K562 (cell line): ENCODE data around the gene GALNT9. TPM values are rescaled to one million over a fixed set of nuclear protein-coding genes. Genes with fewer than 3 reads are reported as not detected.

Experiments
- FOSL1 ChIP-seq: fragments of 200-800 bp; sonication (Bioruptor generic); conservative IDR thresholded peaks from 2 replicates; pipeline ENCODE4 v1.6.1; 2016; ENCODE audit warnings: missing genetic modification characterization, missing compliant biosample characterization
- FOXO4 ChIP-seq: fragments of 450-650 bp; formaldehyde crosslinking; IDR thresholded peaks from 2 replicates; pipeline ENCODE4 v1.4.0; 2020; ENCODE audit warnings: mild to moderate bottlenecking, moderate library complexity
- GTF2E2 ChIP-seq: fragments of 200-800 bp; sonication (Bioruptor generic); IDR thresholded peaks from 2 replicates; pipeline ENCODE4 v1.6.1; 2016; ENCODE audit warnings: missing genetic modification characterization, missing compliant biosample characterization
- ZC3H4 ChIP-seq: sonication (generic); formaldehyde crosslinking; IDR thresholded peaks from 2 replicates; pipeline ENCODE4 v1.9.0; 2021; ENCODE audit warnings: missing genetic modification reagents, borderline replicate concordance
- ZNF277 ChIP-seq: fragments of 250-450 bp; sonication (Bioruptor Pico); IDR thresholded peaks from 2 replicates; pipeline ENCODE4 v1.8.0; 2022; ENCODE audit warnings: inconsistent platforms, mild to moderate bottlenecking, moderate library complexity, borderline replicate concordance
- ZNF717 ChIP-seq: fragments of 250-450 bp; sonication (Bioruptor Pico); IDR thresholded peaks from 2 replicates; pipeline ENCODE4 v1.5.0; 2021
- polyA plus RNA-seq, 8 experiments: library from polyadenylated mRNA; depleted of rRNA in 4 of 8; stranded (reverse) in 5 of 8; unstranded in 3 of 8; fragments of >200 nt; fragmentation: Nextera tagmentation in 2 of 8; fragmentation: Illumina TruSeq in 1 of 8; extraction: Ambion mirVana in 2 of 8; extraction: Trizol in 1 of 8; gene quantifications; 2 replicates each; pipeline versions ENCODE4 v1.2.1 to v1.2.3, GENCODE V29; 2011 to 2014; ENCODE audit warnings: inconsistent platforms in 1 of 8, missing spikeins in 1 of 8
- total RNA-seq, 7 experiments: library from RNA; depleted of rRNA in 6 of 7; stranded (reverse); fragments of >200 nt in 6 of 7; fragmentation: Illumina TruSeq in 2 of 7; extraction: Trizol in 2 of 7; gene quantifications; 2 replicates each; pipeline versions ENCODE4 v1.2.1 to v1.2.3, GENCODE V29; 2011 to 2021; ENCODE audit warnings: low replicate concordance in 1 of 7
- TF ChIP-seq, protein P1 (sequence below): fragments of 450-650 bp; IDR thresholded peaks from 2 replicates; pipeline ENCODE4 v1.6.1; 2017; ENCODE audit warnings: antibody characterized with exemption, mild to moderate bottlenecking
- TF ChIP-seq, protein P2 (sequence below): fragments of 200-800 bp; sonication (Bioruptor generic); IDR thresholded peaks from 2 replicates; pipeline ENCODE4 v1.6.1; 2017; ENCODE audit warnings: missing genetic modification characterization, missing compliant biosample characterization
- TF ChIP-seq, protein P3 (sequence below): fragments of 200-400 bp; formaldehyde crosslinking; IDR thresholded peaks from 2 replicates; pipeline ENCODE4 v1.6.1; 2017; ENCODE audit warnings: mild to moderate bottlenecking, low read depth, low read length, moderate library complexity
- TF ChIP-seq, protein P4 (sequence below): sonication (generic); formaldehyde crosslinking; IDR thresholded peaks from 2 replicates; pipeline ENCODE4 v1.8.1; 2022; ENCODE audit warnings: missing genetic modification reagents
- TF ChIP-seq, protein P5 (sequence below): fragments of 250-450 bp; sonication (Bioruptor Pico); IDR thresholded peaks from 2 replicates; pipeline ENCODE4 v1.9.0; 2021; ENCODE audit warnings: mild to moderate bottlenecking, inconsistent platforms

The GALNT9 gene
- total and polyA plus RNA-seq, 9 of the 15 experiments (the other 6 are each of a cell fraction or from before 2014, with no cell fraction given): not detected

GRCh38 chr12:132286912-132287311, 42.5 kb downstream of the GALNT9 start (continued):
- TF ChIP-seq, protein P1, sequence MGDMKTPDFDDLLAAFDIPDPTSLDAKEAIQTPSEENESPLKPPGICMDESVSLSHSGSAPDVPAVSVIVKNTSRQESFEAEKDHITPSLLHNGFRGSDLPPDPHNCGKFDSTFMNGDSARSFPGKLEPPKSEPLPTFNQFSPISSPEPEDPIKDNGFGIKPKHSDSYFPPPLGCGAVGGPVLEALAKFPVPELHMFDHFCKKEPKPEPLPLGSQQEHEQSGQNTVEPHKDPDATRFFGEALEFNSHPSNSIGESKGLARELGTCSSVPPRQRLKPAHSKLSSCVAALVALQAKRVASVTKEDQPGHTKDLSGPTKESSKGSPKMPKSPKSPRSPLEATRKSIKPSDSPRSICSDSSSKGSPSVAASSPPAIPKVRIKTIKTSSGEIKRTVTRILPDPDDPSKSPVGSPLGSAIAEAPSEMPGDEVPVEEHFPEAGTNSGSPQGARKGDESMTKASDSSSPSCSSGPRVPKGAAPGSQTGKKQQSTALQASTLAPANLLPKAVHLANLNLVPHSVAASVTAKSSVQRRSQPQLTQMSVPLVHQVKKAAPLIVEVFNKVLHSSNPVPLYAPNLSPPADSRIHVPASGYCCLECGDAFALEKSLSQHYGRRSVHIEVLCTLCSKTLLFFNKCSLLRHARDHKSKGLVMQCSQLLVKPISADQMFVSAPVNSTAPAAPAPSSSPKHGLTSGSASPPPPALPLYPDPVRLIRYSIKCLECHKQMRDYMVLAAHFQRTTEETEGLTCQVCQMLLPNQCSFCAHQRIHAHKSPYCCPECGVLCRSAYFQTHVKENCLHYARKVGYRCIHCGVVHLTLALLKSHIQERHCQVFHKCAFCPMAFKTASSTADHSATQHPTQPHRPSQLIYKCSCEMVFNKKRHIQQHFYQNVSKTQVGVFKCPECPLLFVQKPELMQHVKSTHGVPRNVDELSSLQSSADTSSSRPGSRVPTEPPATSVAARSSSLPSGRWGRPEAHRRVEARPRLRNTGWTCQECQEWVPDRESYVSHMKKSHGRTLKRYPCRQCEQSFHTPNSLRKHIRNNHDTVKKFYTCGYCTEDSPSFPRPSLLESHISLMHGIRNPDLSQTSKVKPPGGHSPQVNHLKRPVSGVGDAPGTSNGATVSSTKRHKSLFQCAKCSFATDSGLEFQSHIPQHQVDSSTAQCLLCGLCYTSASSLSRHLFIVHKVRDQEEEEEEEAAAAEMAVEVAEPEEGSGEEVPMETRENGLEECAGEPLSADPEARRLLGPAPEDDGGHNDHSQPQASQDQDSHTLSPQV: no peak
- no peak for TF ChIP-seq FOXO4 (CRISPR knock-in tag)
- TF ChIP-seq, protein P2, sequence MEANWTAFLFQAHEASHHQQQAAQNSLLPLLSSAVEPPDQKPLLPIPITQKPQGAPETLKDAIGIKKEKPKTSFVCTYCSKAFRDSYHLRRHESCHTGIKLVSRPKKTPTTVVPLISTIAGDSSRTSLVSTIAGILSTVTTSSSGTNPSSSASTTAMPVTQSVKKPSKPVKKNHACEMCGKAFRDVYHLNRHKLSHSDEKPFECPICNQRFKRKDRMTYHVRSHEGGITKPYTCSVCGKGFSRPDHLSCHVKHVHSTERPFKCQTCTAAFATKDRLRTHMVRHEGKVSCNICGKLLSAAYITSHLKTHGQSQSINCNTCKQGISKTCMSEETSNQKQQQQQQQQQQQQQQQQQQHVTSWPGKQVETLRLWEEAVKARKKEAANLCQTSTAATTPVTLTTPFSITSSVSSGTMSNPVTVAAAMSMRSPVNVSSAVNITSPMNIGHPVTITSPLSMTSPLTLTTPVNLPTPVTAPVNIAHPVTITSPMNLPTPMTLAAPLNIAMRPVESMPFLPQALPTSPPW (CRISPR knock-in tag): peak; percentile 26; the same call in 1 of the 2 replicates
- TF ChIP-seq ZC3H4 (CRISPR knock-in tag): no peak
- TF ChIP-seq FOSL1 (tag): peak; percentile 56
- TF ChIP-seq, protein P3, sequence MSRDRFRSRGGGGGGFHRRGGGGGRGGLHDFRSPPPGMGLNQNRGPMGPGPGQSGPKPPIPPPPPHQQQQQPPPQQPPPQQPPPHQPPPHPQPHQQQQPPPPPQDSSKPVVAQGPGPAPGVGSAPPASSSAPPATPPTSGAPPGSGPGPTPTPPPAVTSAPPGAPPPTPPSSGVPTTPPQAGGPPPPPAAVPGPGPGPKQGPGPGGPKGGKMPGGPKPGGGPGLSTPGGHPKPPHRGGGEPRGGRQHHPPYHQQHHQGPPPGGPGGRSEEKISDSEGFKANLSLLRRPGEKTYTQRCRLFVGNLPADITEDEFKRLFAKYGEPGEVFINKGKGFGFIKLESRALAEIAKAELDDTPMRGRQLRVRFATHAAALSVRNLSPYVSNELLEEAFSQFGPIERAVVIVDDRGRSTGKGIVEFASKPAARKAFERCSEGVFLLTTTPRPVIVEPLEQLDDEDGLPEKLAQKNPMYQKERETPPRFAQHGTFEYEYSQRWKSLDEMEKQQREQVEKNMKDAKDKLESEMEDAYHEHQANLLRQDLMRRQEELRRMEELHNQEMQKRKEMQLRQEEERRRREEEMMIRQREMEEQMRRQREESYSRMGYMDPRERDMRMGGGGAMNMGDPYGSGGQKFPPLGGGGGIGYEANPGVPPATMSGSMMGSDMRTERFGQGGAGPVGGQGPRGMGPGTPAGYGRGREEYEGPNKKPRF: no peak
- TF ChIP-seq, protein P4, sequence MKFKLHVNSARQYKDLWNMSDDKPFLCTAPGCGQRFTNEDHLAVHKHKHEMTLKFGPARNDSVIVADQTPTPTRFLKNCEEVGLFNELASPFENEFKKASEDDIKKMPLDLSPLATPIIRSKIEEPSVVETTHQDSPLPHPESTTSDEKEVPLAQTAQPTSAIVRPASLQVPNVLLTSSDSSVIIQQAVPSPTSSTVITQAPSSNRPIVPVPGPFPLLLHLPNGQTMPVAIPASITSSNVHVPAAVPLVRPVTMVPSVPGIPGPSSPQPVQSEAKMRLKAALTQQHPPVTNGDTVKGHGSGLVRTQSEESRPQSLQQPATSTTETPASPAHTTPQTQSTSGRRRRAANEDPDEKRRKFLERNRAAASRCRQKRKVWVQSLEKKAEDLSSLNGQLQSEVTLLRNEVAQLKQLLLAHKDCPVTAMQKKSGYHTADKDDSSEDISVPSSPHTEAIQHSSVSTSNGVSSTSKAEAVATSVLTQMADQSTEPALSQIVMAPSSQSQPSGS (CRISPR knock-in tag): no peak
- TF ChIP-seq ZNF717: no peak
- no peak for TF ChIP-seq ZNF277 (CRISPR knock-in tag)
- TF ChIP-seq, protein P5, sequence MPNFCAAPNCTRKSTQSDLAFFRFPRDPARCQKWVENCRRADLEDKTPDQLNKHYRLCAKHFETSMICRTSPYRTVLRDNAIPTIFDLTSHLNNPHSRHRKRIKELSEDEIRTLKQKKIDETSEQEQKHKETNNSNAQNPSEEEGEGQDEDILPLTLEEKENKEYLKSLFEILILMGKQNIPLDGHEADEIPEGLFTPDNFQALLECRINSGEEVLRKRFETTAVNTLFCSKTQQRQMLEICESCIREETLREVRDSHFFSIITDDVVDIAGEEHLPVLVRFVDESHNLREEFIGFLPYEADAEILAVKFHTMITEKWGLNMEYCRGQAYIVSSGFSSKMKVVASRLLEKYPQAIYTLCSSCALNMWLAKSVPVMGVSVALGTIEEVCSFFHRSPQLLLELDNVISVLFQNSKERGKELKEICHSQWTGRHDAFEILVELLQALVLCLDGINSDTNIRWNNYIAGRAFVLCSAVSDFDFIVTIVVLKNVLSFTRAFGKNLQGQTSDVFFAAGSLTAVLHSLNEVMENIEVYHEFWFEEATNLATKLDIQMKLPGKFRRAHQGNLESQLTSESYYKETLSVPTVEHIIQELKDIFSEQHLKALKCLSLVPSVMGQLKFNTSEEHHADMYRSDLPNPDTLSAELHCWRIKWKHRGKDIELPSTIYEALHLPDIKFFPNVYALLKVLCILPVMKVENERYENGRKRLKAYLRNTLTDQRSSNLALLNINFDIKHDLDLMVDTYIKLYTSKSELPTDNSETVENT (CRISPR knock-in tag): no peak
- TF ChIP-seq GTF2E2 (tag): no peak
